Ovary (tissue), 9 donors: Measurements from ENCODE around the gene MAPK1. TPM values are rescaled to one million over a fixed set of nuclear protein-coding genes. Genes with fewer than 3 reads are reported as not detected.
A peak's percentile ranks its signal among the peaks of the same experiment; 100 is the strongest.

ENCODE experiments used
- DNase-seq, 5 donors: peaks; one replicate each; pipeline ENCODE4 v3.0.0-alpha.2; 2019 to 2020
- H3K27ac ChIP-seq, 2 donors: fragments of 200-600 bp; one replicate each; pipeline versions ENCODE4 v1.5.1 to v1.8.0; 2019 to 2022
- H3K27me3 ChIP-seq: fragments of 200-600 bp; one replicate; pipeline ENCODE4 v1.8.0; 2022
- H3K36me3 ChIP-seq: fragments of 200-600 bp; sonication (generic); one replicate; pipeline ENCODE4 v1.5.1; 2019
- H3K4me1 ChIP-seq: one replicate; pipeline ENCODE4 v1.8.1; 2013; ENCODE audit warnings: mild to moderate bottlenecking, moderate library complexity; ENCODE audit not compliant: insufficient read depth
- H3K4me3 ChIP-seq: fragments of 200-600 bp; sonication (generic); one replicate; pipeline ENCODE4 v1.5.1; 2017
- H3K9me3 ChIP-seq, 2 donors: fragments of 200-600 bp in 1 of 2; sonication (generic) in 1 of 2; one replicate each; pipeline versions ENCODE4 v1.5.1 to v1.8.1; 2013 to 2019; ENCODE audit warnings: mild to moderate bottlenecking in 1 of 2, moderate library complexity in 1 of 2
- CTCF ChIP-seq, 3 donors: fragments of 450-650 bp in 2 of 3; fragments of 200-600 bp in 1 of 3; IDR thresholded peaks; one replicate each; pipeline versions ENCODE4 v1.5.1 to v1.8.0; 2016 to 2022; ENCODE audit warnings: antibody characterized with exemption in 3 of 3, mild to moderate bottlenecking in 1 of 3
- EP300 ChIP-seq: sonication (generic); formaldehyde crosslinking; IDR thresholded peaks from one replicate; pipeline ENCODE4 v1.6.1; 2017; ENCODE audit warnings: antibody characterized with exemption
- POLR2A ChIP-seq: fragments of 450-650 bp; IDR thresholded peaks from one replicate; pipeline ENCODE4 v1.6.1; 2017; ENCODE audit warnings: antibody characterized with exemption, mild to moderate bottlenecking, moderate library complexity
- WGBS, 3 donors: extraction: QIAGEN DNeasy Blood & Tissue Kit in 1 of 3; methylation state at CpG; one replicate each; pipeline versions ENCODE4 v1.1.5 to v1.1.7; 2013 to 2017; 5-methylcytosine and 5-hydroxymethylcytosine counted together
- intact Hi-C, 4 donors: fragments of 100-400 bp; cut with DNase I; formaldehyde crosslinking; loops; one replicate each; pipeline versions ENCODE4 v1.11.0 to v1.15.1; 2022 to 2023
- polyA plus RNA-seq, 2 donors: library from polyadenylated mRNA; stranded (reverse); fragments of 200-250 nt in 1 of 2; fragments of 350-450 nt in 1 of 2; fragmentation: Illumina TruSeq in 1 of 2; extraction: RNeasy Lipid Tissue Mini Kit (QIAGEN cat#74804) in 1 of 2; gene quantifications; one replicate each; pipeline ENCODE4 v1.2.3, GENCODE V29; 2013 to 2014
- total RNA-seq, 7 donors: library from RNA; depleted of rRNA in 2 of 7; stranded (reverse); fragments of >200 nt in 2 of 7; fragmentation: NEBNext Ultra II Directional in 3 of 7; extraction: Animal tissue kit (Norgen Biotek cat#: 25700) in 3 of 7; gene quantifications; one replicate each; pipeline versions ENCODE4 v1.1.0 to v1.2.4, GENCODE V29; 2016 to 2023
- donor health status: DM: no; HTN: no; CAD: no; lungs with moderate emphysema.
- donor health status: DM: no; HTN: no; CAD: no.
- donor health status: Bipolar disorder and iron deficiency.
- donor health status: DM: yes; HTN: yes; CAD: no.
- donor health status: DM: no; HTN: no; CAD: no.
- donor health status: DM: yes; HTN: yes; CAD: no.

MAPK1 gene
- total and polyA plus RNA-seq, 9 donors = 12.3 to 125 (median 98.1) TPM

- TF ChIP-seq EP300 (no peak), CTCF (IDR thresholded peaks at IDR 0.05) (no peak), POLR2A (no peak)
- Histone ChIP-seq H3K4me3 (no peak overlapping the region), H3K4me1 (peaks cover 3% of the 10 kb centered on the region), H3K36me3 (no peaks in the 10 kb centered on the region), H3K27me3 (no peaks in the 10 kb centered on the region), H3K9me3 (no peaks in the 10 kb centered on the region), H3K27ac (no peak overlapping the region)
- intact Hi-C loops = loop anchor here (2.0 to 10.0 kb wide), 5 partner anchors 81 to 351 kb away; no protein-coding TSS in a partner anchor
- no peak for DNase-seq
- WGBS, 3 donors = 89 to 91% (median 91%) methylated on average over 31 to 32 of the region's 32 CpGs
Observed at GRCh38 chr22:21714059-21714770, 153.2 kb downstream of the MAPK1 start.

DNA sequence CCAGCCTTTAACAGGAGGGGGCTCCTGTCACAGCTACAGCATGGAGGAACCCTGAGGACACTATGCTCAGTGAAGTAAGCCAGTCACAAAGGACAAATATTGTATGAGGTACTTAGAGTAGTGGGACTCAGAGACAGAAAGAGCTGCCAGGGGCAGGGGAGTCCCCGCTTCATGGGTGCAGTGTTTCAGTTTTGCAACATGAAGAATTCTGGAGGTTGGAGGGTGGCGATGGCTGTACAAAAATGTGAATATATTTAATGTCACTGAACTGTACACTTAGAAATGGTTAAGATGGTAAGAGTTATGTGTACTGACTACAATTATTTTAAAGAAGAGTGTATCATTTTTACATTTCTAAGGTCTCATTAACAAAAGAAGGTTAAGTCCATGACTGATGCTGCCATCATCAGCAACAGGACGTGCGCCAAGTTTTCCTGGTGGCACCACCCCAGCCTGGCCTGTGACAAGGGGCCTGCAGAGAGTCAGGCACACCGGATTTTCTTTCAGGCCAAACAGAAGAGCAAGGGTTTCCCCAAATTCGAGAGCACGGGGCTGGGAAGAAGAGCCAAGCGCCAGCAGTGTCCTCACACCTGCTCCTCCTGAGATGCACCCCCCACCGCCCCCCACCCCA, 153.9 kb downstream of the MAPK1 start:
- Histone ChIP-seq H3K4me1 (peaks cover 3% of the 10 kb centered on the region), H3K36me3 (no peaks in the 10 kb centered on the region), H3K27ac (no peak overlapping the region), H3K27me3 (no peaks in the 10 kb centered on the region), H3K9me3 (no peaks in the 10 kb centered on the region), H3K4me3 (no peak overlapping the region)
- 74 to 81% (median 79%) methylated on average over 9 of the region's 9 CpGs for WGBS, 3 donors
- intact Hi-C loops = loop anchor here (2.0 to 10.0 kb wide), 5 partner anchors 81 to 351 kb away; no protein-coding TSS in a partner anchor
- TF ChIP-seq POLR2A (no peak), CTCF (IDR thresholded peaks at IDR 0.05) (no peak), EP300 (no peak)
- no peak for DNase-seq

DNA sequence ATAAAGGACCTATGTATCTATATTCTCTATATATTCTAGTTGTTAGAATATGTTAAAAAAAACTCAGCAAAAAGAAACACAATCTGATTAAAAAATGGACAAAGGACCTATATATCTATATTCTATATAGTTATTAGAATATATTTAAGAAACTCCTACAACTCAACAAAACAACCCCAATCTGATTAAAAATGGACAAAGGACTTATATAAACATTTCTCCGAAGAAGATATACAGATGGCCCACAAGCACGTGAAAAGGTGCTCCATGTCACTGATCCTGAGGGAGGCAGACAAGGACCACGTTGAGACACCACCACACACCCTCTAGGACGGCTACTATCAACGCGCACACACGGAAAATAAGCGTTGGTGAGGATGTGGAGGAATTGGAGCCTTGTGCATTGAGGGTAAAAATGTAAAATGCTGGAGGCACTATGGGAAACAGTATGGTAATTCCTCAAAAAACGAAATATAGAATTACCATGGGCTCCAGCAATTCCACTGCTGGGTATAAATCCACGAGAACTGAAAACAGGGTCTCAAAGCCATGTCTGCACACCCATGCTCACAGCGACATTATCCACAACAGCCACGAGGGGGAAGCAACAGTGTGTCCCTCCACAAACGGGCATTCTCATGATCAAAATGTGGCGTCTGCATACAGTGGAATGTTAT, 154.6 kb downstream of the MAPK1 start:
- TF ChIP-seq CTCF (IDR thresholded peaks at IDR 0.05) (peak; percentile 56 to 83 (median 77)), EP300 (no peak)
- no peak overlapping the region for H3K4me3 ChIP-seq
- no peaks in the 10 kb centered on the region for H3K27me3 ChIP-seq
- DNase-seq = peak; percentile 65 to 71 (median 71)
- no peaks in the 10 kb centered on the region for H3K9me3 ChIP-seq
- no peaks in the 10 kb centered on the region for H3K36me3 ChIP-seq
- WGBS, 3 donors = 2 to 10% (median 2%) methylated on average over 14 of the region's 14 CpGs
- intact Hi-C loops = loop anchor here (2.0 to 10.0 kb wide), 5 partner anchors 82 to 352 kb away; no protein-coding TSS in a partner anchor
- peaks cover 3% of the 10 kb centered on the region for H3K4me1 ChIP-seq
- H3K27ac ChIP-seq = no peak overlapping the region

DNA sequence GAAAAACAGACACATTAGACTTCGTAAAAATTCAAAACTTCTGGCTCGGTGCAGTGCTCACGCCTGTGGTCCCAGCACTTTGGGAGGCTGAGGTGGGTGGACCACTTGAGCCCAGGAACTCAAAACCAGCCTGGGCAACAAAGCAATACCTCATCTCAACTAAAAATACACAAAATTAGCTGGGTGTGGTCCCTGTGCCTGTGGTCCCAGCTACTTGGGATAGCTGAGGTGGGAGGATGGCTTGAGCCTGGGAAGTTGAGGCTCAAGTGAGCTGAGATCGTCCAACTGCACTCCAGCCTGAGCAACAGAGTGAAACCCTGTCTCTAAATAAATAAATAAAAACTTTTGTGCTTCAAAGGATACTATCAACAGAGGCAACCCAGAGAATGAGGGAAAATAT, 155.6 kb downstream of the MAPK1 start:
- no peaks in the 10 kb centered on the region for H3K9me3 ChIP-seq
- DNase-seq = no peak
- WGBS, 3 donors = 85 to 90% (median 89%) methylated on average over 4 of the region's 4 CpGs
- H3K4me3 ChIP-seq = no peak overlapping the region
- intact Hi-C loops = loop anchor here (2.0 to 10.0 kb wide), 5 partner anchors 83 to 353 kb away; no protein-coding TSS in a partner anchor
- no peaks in the 10 kb centered on the region for H3K27me3 ChIP-seq
- no peaks in the 10 kb centered on the region for H3K36me3 ChIP-seq
- TF ChIP-seq EP300 (no peak), POLR2A (no peak), CTCF (IDR thresholded peaks at IDR 0.05) (no peak)
- peaks cover 3% of the 10 kb centered on the region for H3K4me1 ChIP-seq
- H3K27ac ChIP-seq = no peak overlapping the region
